Uterus (tissue), 2 donors: ENCODE measurements around the gene KCNQ1OT1.

Experiments used
- CTCF ChIP-seq, 4 experiments: fragments of 200-600 bp in 2 of 4; fragments of 450-650 bp in 2 of 4; sonication (generic) in 2 of 4; IDR thresholded peaks; one replicate each; pipeline ENCODE4 v1.5.1; 2016 to 2019; ENCODE audit warnings: antibody characterized with exemption in 4 of 4, mild to moderate bottlenecking in 2 of 4, moderate library complexity in 1 of 4
- POLR2A ChIP-seq, 2 donors: fragments of 450-650 bp; IDR thresholded peaks; one replicate each; pipeline ENCODE4 v1.6.1; 2016; ENCODE audit warnings: antibody characterized with exemption in 2 of 2, mild to moderate bottlenecking in 1 of 2, moderate library complexity in 1 of 2

- TF ChIP-seq CTCF (IDR thresholded peaks at IDR 0.05) (no peak), POLR2A (IDR thresholded peaks at IDR 0.05) (no peak)
These were observed 43.0 kb upstream of the KCNQ1OT1 start for GRCh38 chr11:2742611-2743426.
